Progenitor cell of endocrine pancreas (in vitro differentiated cells): ENCODE measurements around the gene LCN15. TPM values are rescaled to one million over a fixed set of nuclear protein-coding genes. Genes with fewer than 3 reads are reported as not detected.
A peak's percentile ranks its signal among the peaks of the same experiment; 100 is the strongest.

ENCODE experiments used
- DNase-seq: peaks from one replicate; pipeline ENCODE4 v3.0.0; 2021; ENCODE audit warnings: low spot score; ENCODE audit not compliant: unreplicated experiment
- H3K27ac Mint-ChIP-seq: 2 replicates; pipeline ENCODE4 v1.8.0; 2021; ENCODE audit warnings: mild to moderate bottlenecking, moderate library complexity, mixed read lengths
- H3K27me3 Mint-ChIP-seq: 2 replicates; pipeline ENCODE4 v1.8.0; 2021; ENCODE audit warnings: mixed read lengths
- H3K36me3 Mint-ChIP-seq: 2 replicates; pipeline ENCODE4 v1.8.0; 2022; ENCODE audit warnings: mixed read lengths; ENCODE audit not compliant: insufficient read depth
- H3K4me1 Mint-ChIP-seq: 2 replicates; pipeline ENCODE4 v1.8.0; 2021; ENCODE audit warnings: low read depth, mixed read lengths
- H3K4me3 Mint-ChIP-seq: 2 replicates; pipeline ENCODE4 v1.8.0; 2021; ENCODE audit warnings: low read depth, mild to moderate bottlenecking, moderate library complexity, mixed read lengths
- H3K9me3 Mint-ChIP-seq: 2 replicates; pipeline ENCODE4 v1.8.0; 2021; ENCODE audit warnings: low read depth, mixed read lengths
- total RNA-seq: library from RNA; stranded (reverse); gene quantifications from 2 replicates; pipeline ENCODE4 v1.2.1, GENCODE V29; 2021
- TF ChIP-seq, protein P1 (sequence below): fragments of 200-600 bp; sonication (generic); IDR thresholded peaks from one replicate; pipeline ENCODE4 v1.5.0; 2021; ENCODE audit warnings: antibody characterized with exemption, mild to moderate bottlenecking; ENCODE audit not compliant: unreplicated experiment

Gene LCN15
- total RNA-seq, 1 donor from 2014 or later, result not detected

DNA sequence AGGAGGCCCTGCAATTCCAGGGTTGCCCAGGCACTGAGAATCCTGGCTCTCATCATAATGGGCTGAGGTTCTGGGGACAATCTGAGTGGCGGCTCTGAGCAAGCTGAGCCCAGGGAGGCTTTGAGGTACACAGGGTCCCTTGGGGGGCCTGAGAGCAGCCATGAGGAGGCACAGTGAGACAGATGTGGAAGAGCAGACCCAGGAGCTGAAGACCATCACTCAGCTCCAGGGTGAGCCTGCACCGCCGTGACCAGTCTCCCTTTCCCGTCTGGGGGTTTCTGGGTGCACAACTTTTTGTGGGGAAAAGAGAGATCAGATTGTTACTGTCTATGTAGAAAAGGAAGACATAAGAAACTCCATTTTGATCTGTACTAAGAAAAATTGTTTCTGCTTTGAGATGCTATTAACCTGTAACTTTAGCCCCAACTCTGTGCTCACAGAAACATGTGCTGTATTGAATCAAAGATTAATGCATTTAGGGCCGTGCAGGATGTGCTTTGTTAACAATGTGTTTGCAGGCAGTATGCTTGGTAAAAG is 32.0 kb upstream of the LCN15 start, which contains the start of gene CCDC183:
TSS of gene CCDC183 (plus strand) at position 101 of the 537 bp plus-strand sequence. CDS start at position 161, 60 bp downstream.
- Mint-ChIP-seq H3K27me3 (no peaks in the 10 kb centered on the region), H3K27ac (peak within 1 kb of the TSS; percentile 88), H3K9me3 (no peaks in the 10 kb centered on the region), H3K4me1 (peaks cover 33% of the 10 kb centered on the region), H3K36me3 (peaks cover 4% of the 10 kb centered on the region), H3K4me3 (peak within 1 kb of the TSS; percentile 49)
- no peak for DNase-seq
- TF ChIP-seq, protein P1, sequence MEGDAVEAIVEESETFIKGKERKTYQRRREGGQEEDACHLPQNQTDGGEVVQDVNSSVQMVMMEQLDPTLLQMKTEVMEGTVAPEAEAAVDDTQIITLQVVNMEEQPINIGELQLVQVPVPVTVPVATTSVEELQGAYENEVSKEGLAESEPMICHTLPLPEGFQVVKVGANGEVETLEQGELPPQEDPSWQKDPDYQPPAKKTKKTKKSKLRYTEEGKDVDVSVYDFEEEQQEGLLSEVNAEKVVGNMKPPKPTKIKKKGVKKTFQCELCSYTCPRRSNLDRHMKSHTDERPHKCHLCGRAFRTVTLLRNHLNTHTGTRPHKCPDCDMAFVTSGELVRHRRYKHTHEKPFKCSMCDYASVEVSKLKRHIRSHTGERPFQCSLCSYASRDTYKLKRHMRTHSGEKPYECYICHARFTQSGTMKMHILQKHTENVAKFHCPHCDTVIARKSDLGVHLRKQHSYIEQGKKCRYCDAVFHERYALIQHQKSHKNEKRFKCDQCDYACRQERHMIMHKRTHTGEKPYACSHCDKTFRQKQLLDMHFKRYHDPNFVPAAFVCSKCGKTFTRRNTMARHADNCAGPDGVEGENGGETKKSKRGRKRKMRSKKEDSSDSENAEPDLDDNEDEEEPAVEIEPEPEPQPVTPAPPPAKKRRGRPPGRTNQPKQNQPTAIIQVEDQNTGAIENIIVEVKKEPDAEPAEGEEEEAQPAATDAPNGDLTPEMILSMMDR, result no peak

DNA sequence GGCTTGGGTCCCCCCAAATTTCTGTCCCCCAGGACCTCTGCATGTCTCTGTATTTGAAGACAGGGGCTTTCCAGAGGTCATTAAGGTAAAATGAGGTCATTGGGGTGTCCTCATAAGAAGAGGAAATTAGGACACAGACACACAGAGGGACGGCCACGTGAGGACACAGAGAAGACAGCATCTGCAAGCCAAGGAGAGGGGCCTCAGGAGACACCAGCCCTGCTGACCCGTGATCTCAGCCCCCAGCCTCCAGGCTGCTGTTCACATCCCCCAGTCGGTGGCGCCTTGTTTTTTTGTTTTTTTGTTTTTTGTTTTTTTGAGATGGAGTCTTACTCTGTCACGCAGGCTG is 30.7 kb upstream of the LCN15 start:
- no peaks in the 10 kb centered on the region for H3K9me3 Mint-ChIP-seq
- peaks cover 4% of the 10 kb centered on the region for H3K36me3 Mint-ChIP-seq
- no peak for DNase-seq
- no peak overlapping the region for H3K27ac Mint-ChIP-seq
- TF ChIP-seq, protein P1, result no peak
- no peaks in the 10 kb centered on the region for H3K27me3 Mint-ChIP-seq
- no peak overlapping the region for H3K4me3 Mint-ChIP-seq
- peaks cover 33% of the 10 kb centered on the region for H3K4me1 Mint-ChIP-seq

DNA sequence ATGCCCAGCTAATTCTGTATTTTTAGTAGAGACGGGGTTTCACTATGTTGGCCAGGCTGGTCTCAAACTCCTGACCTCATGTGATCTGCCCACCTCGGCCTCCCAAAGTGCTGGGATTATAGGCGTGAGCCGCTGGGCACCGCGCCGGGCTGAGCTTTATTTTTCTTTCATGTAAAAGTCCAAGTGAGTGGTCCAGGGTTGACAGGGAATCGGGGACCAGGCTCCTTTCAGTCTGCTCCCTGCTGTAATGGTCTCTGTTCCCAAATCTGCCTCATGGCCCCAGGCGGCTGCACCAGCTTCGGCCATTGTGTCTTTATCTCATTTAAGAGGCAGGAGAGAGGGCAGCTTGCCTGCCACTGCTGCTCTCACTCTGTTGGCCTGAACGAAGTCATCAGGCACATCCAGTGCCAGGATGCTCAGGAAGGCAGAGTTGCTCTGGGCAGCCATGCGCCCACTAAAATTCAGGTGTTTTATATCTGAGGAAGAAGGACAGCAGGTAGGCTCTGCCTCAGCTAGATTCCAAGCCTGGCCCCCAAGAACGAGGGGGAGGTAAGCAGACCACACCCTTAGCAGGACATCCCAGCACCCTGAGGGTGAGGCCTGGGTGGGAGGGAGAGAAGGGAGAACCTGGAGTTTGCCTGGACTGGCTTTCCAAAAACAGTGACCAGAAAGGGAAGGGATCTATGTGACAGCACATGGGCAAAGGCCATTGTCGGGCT is 30.1 kb upstream of the LCN15 start:
- H3K27ac Mint-ChIP-seq, result no peak overlapping the region
- TF ChIP-seq, protein P1, result no peak
- no peaks in the 10 kb centered on the region for H3K9me3 Mint-ChIP-seq
- peaks cover 39% of the 10 kb centered on the region for H3K4me1 Mint-ChIP-seq
- no peak for DNase-seq
- peaks cover 4% of the 10 kb centered on the region for H3K36me3 Mint-ChIP-seq
- no peak overlapping the region for H3K4me3 Mint-ChIP-seq
- H3K27me3 Mint-ChIP-seq, result no peaks in the 10 kb centered on the region

DNA sequence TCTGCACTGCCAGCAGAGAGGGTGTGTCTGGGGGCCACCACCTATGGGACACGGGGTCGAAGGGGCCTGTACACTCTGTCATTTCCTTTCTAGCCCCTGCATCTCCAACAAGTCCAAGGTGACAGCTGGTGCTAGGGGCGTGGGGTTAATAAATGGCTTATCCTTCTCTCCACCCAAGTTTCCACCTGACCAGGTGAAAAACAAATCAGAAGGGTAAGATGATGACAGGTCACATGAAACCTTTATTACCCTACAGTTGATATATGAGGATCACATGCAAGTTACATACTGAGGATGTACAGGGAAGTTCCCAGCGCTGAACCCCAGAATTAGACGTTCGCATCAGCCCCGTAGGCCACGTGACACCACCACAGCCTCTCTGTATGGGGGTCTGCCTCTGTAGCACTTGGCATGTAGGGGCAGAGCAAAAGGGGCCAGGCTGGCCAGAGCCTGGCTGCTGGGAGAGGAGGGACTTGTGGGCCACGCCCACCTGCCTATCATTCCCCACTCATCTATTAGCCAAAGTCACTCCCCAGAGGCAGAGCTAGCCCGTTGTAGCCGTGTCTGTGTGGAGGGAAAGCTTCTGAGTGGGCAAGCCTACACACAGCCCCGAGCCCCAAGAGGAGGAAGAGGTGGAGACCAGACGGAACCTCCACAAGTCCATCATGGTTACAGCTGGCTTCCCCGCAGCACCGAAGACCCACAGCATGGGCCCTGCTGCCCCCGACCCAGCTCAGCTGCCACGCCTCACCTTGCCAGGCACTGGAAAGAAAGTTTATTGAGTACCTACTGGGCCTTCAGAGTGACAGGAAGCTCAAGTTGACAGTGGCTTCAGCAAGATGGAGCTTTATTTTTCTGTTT is 29.0 kb upstream of the LCN15 start:
- Mint-ChIP-seq H3K9me3 (no peaks in the 10 kb centered on the region), H3K36me3 (peaks cover 4% of the 10 kb centered on the region), H3K4me3 (peak overlapping the region; percentile 16), H3K27ac (peak overlapping the region; percentile 20), H3K4me1 (peaks cover 48% of the 10 kb centered on the region), H3K27me3 (no peaks in the 10 kb centered on the region)
- TF ChIP-seq, protein P1, result no peak
- DNase-seq, result no peak
